ENCODE measurements around the gene PAPPA.

Gene PAPPA

GRCh38 chr9:116276196-116276493 lies 122.6 kb downstream of the PAPPA start:
- H3K9me3 Mint-ChIP-seq, result no peaks in the 10 kb centered on the region
- H3K36me3 Mint-ChIP-seq, result no peaks in the 10 kb centered on the region
- DNase-seq, result no peak
- peaks cover 4% of the 10 kb centered on the region for H3K27me3 Mint-ChIP-seq
- no peak overlapping the region for H3K4me3 Mint-ChIP-seq
- CTCF ChIA-PET, result no interaction called here
- H3K4me1 Mint-ChIP-seq, result no peaks in the 10 kb centered on the region
- no peak overlapping the region for H3K27ac Mint-ChIP-seq

- Mint-ChIP-seq H3K4me1 (no peaks in the 10 kb centered on the region), H3K36me3 (no peaks in the 10 kb centered on the region), H3K27ac (no peak overlapping the region), H3K27me3 (peaks cover 4% of the 10 kb centered on the region), H3K4me3 (no peak overlapping the region), H3K9me3 (no peaks in the 10 kb centered on the region)
- no peak for DNase-seq
- CTCF ChIA-PET, result no interaction called here
Observed at GRCh38 chr9:116276651-116277121, 123.1 kb downstream of the PAPPA start.

- Mint-ChIP-seq H3K4me3 (no peak overlapping the region), H3K27ac (no peak overlapping the region), H3K36me3 (no peaks in the 10 kb centered on the region), H3K4me1 (no peaks in the 10 kb centered on the region), H3K27me3 (no peaks in the 10 kb centered on the region), H3K9me3 (no peaks in the 10 kb centered on the region)
- DNase-seq, result no peak
- CTCF ChIA-PET, result no interaction called here
Observed at GRCh38 chr9:116278326-116278725, 124.7 kb downstream of the PAPPA start.

GRCh38 chr9:116279230-116279629 lies 125.6 kb downstream of the PAPPA start:
- CTCF ChIA-PET, result no interaction called here
- H3K9me3 Mint-ChIP-seq, result no peaks in the 10 kb centered on the region
- no peak overlapping the region for H3K27ac Mint-ChIP-seq
- H3K27me3 Mint-ChIP-seq, result no peaks in the 10 kb centered on the region
- no peaks in the 10 kb centered on the region for H3K36me3 Mint-ChIP-seq
- no peaks in the 10 kb centered on the region for H3K4me1 Mint-ChIP-seq
- H3K4me3 Mint-ChIP-seq, result no peak overlapping the region
- DNase-seq, result no peak

- DNase-seq, result no peak
- Mint-ChIP-seq H3K9me3 (no peaks in the 10 kb centered on the region), H3K4me3 (no peak overlapping the region), H3K4me1 (no peaks in the 10 kb centered on the region), H3K27ac (no peak overlapping the region), H3K27me3 (no peaks in the 10 kb centered on the region), H3K36me3 (no peaks in the 10 kb centered on the region)
- CTCF ChIA-PET, result no interaction called here
Observed at GRCh38 chr9:116280529-116280928, 126.9 kb downstream of the PAPPA start.

- H3K27me3 Mint-ChIP-seq, result no peaks in the 10 kb centered on the region
- no peaks in the 10 kb centered on the region for H3K36me3 Mint-ChIP-seq
- H3K27ac Mint-ChIP-seq, result no peak overlapping the region
- no peaks in the 10 kb centered on the region for H3K4me1 Mint-ChIP-seq
- CTCF ChIA-PET, result no interaction called here
- no peak overlapping the region for H3K4me3 Mint-ChIP-seq
- H3K9me3 Mint-ChIP-seq, result no peaks in the 10 kb centered on the region
- no peak for DNase-seq
Observed at GRCh38 chr9:116282597-116282996, 129.0 kb downstream of the PAPPA start.

- Mint-ChIP-seq H3K27ac (no peak overlapping the region), H3K4me3 (no peak overlapping the region), H3K4me1 (no peaks in the 10 kb centered on the region), H3K36me3 (no peaks in the 10 kb centered on the region), H3K27me3 (no peaks in the 10 kb centered on the region), H3K9me3 (no peaks in the 10 kb centered on the region)
- CTCF ChIA-PET, result no interaction called here
- no peak for DNase-seq
Observed at GRCh38 chr9:116284518-116284917, 130.9 kb downstream of the PAPPA start.

- Mint-ChIP-seq H3K4me1 (no peaks in the 10 kb centered on the region), H3K27ac (no peak overlapping the region), H3K27me3 (no peaks in the 10 kb centered on the region), H3K36me3 (no peaks in the 10 kb centered on the region), H3K4me3 (no peak overlapping the region), H3K9me3 (no peaks in the 10 kb centered on the region)
- no peak for DNase-seq
- CTCF ChIA-PET, result no interaction called here
Observed at GRCh38 chr9:116285320-116285719, 131.7 kb downstream of the PAPPA start.

- H3K27ac Mint-ChIP-seq, result no peak overlapping the region
- DNase-seq, result no peak
- CTCF ChIA-PET, result no interaction called here
- no peaks in the 10 kb centered on the region for H3K36me3 Mint-ChIP-seq
- H3K27me3 Mint-ChIP-seq, result no peaks in the 10 kb centered on the region
- no peaks in the 10 kb centered on the region for H3K4me1 Mint-ChIP-seq
- no peak overlapping the region for H3K4me3 Mint-ChIP-seq
- H3K9me3 Mint-ChIP-seq, result no peaks in the 10 kb centered on the region
Observed at GRCh38 chr9:116286297-116286696, 132.7 kb downstream of the PAPPA start.

- no peak for DNase-seq
- CTCF ChIA-PET, result no interaction called here
- Mint-ChIP-seq H3K4me1 (no peaks in the 10 kb centered on the region), H3K27ac (no peak overlapping the region), H3K4me3 (no peak overlapping the region), H3K27me3 (no peaks in the 10 kb centered on the region), H3K36me3 (no peaks in the 10 kb centered on the region), H3K9me3 (no peaks in the 10 kb centered on the region)
Observed at GRCh38 chr9:116287721-116288120, 134.1 kb downstream of the PAPPA start.

GRCh38 chr9:116288658-116289057 lies 135.1 kb downstream of the PAPPA start:
- Mint-ChIP-seq H3K27ac (no peak overlapping the region), H3K36me3 (no peaks in the 10 kb centered on the region), H3K9me3 (no peaks in the 10 kb centered on the region), H3K27me3 (no peaks in the 10 kb centered on the region), H3K4me1 (no peaks in the 10 kb centered on the region), H3K4me3 (no peak overlapping the region)
- CTCF ChIA-PET, result no interaction called here
- DNase-seq, result no peak

GRCh38 chr9:116297346-116297745 lies 143.8 kb downstream of the PAPPA start:
- CTCF ChIA-PET, result no interaction called here
- no peak for DNase-seq
- Mint-ChIP-seq H3K4me3 (no peak overlapping the region), H3K27ac (no peak overlapping the region), H3K9me3 (no peaks in the 10 kb centered on the region), H3K36me3 (no peaks in the 10 kb centered on the region), H3K4me1 (no peaks in the 10 kb centered on the region), H3K27me3 (no peaks in the 10 kb centered on the region)

GRCh38 chr9:116298249-116298648 lies 144.7 kb downstream of the PAPPA start:
- Mint-ChIP-seq H3K27me3 (no peaks in the 10 kb centered on the region), H3K9me3 (no peaks in the 10 kb centered on the region), H3K27ac (no peak overlapping the region), H3K36me3 (no peaks in the 10 kb centered on the region), H3K4me1 (no peaks in the 10 kb centered on the region), H3K4me3 (no peak overlapping the region)
- CTCF ChIA-PET, result no interaction called here
- no peak for DNase-seq

- no peaks in the 10 kb centered on the region for H3K4me1 Mint-ChIP-seq
- H3K4me3 Mint-ChIP-seq, result no peak overlapping the region
- no peaks in the 10 kb centered on the region for H3K27me3 Mint-ChIP-seq
- no peak for DNase-seq
- no peak overlapping the region for H3K27ac Mint-ChIP-seq
- H3K36me3 Mint-ChIP-seq, result no peaks in the 10 kb centered on the region
- CTCF ChIA-PET, result no interaction called here
- H3K9me3 Mint-ChIP-seq, result no peaks in the 10 kb centered on the region
Observed at GRCh38 chr9:116298878-116299391, 145.3 kb downstream of the PAPPA start.

GRCh38 chr9:116300360-116300870 lies 146.8 kb downstream of the PAPPA start:
- Mint-ChIP-seq H3K27ac (no peak overlapping the region), H3K9me3 (no peaks in the 10 kb centered on the region), H3K4me3 (no peak overlapping the region), H3K36me3 (no peaks in the 10 kb centered on the region), H3K27me3 (no peaks in the 10 kb centered on the region), H3K4me1 (no peaks in the 10 kb centered on the region)
- CTCF ChIA-PET, result no interaction called here
- DNase-seq, result no peak

GRCh38 chr9:116303270-116303669 lies 149.7 kb downstream of the PAPPA start:
- H3K9me3 Mint-ChIP-seq, result no peaks in the 10 kb centered on the region

More at GRCh38 chr9:116303270-116303669, 149.7 kb downstream of the PAPPA start:
- Mint-ChIP-seq H3K27me3 (no peaks in the 10 kb centered on the region), H3K27ac (no peak overlapping the region), H3K4me3 (no peak overlapping the region), H3K36me3 (no peaks in the 10 kb centered on the region), H3K4me1 (no peaks in the 10 kb centered on the region)
- CTCF ChIA-PET, result no interaction called here
- DNase-seq, result no peak

Data from activated naive CD4-positive, alpha-beta T cell treated with anti-CD3 and anti-CD28 coated beads, Interleukin-2, amount 10 ng/mL, durations not matched to agents 7 days and 5 days (primary cell).